Stimulated activated CD8-positive, alpha-beta memory T cell treated with anti-CD3 and anti-CD28 coated beads, Interleukin-7, amount 100 ng/mL, for 48 hours (primary cell): ENCODE measurements around the gene ZBTB48.

Experiments
- DNase-seq, 2 donors: peaks; one replicate each; pipeline ENCODE4 v3.0.0-alpha.2; 2020; ENCODE audit warnings: low read depth in 1 of 2; ENCODE audit errors: extremely low read depth in 1 of 2

Gene ZBTB48

GRCh38 chr1:6572653-6573383, 7.0 kb upstream of the ZBTB48 start:
- no peak for DNase-seq

- no peak for DNase-seq
Observed at GRCh38 chr1:6574025-6574620, 5.7 kb upstream of the ZBTB48 start.

- no peak for DNase-seq
Observed at GRCh38 chr1:6574818-6575217, 5.0 kb upstream of the ZBTB48 start.

- no peak for DNase-seq
Observed at GRCh38 chr1:6577831-6578525, 1.8 kb upstream of the ZBTB48 start.

GRCh38 chr1:6578624-6579373, 995 bp upstream of the ZBTB48 start:
- DNase-seq, result no peak

GRCh38 chr1:6580119-6580592, 362 bp downstream of the ZBTB48 start:
- DNase-seq, result no peak

GRCh38 chr1:6580593-6581409, 1.0 kb downstream of the ZBTB48 start:
- DNase-seq, result no peak

- no peak for DNase-seq
Observed at GRCh38 chr1:6581561-6582305, 1.9 kb downstream of the ZBTB48 start.

GRCh38 chr1:6582370-6582769, 2.6 kb downstream of the ZBTB48 start:
- DNase-seq, result no peak

- DNase-seq, result no peak
Observed at GRCh38 chr1:6584126-6585080, 4.6 kb downstream of the ZBTB48 start.

GRCh38 chr1:6585081-6585722, 5.4 kb downstream of the ZBTB48 start:
- DNase-seq, result no peak

GRCh38 chr1:6585841-6586240, 6.0 kb downstream of the ZBTB48 start:
- DNase-seq, result no peak

GRCh38 chr1:6586404-6586816, 6.6 kb downstream of the ZBTB48 start:
- no peak for DNase-seq

- no peak for DNase-seq
Observed at GRCh38 chr1:6587261-6588005, 7.6 kb downstream of the ZBTB48 start.

GRCh38 chr1:6588128-6588892, 8.5 kb downstream of the ZBTB48 start:
- DNase-seq, result no peak

GRCh38 chr1:6588893-6589520, 9.2 kb downstream of the ZBTB48 start:
- no peak for DNase-seq
